HepG2 (cell line): ENCODE measurements around the gene UNC13D. TPM values are rescaled to one million over a fixed set of nuclear protein-coding genes. Genes with fewer than 3 reads are reported as not detected.

Experiments
- ATF5 ChIP-seq: sonication (generic); formaldehyde crosslinking; IDR thresholded peaks from 2 replicates; pipeline ENCODE4 v1.4.0; 2020; ENCODE audit warnings: mild to moderate bottlenecking, low read depth, missing genetic modification reagents
- ATF7-NPFF ChIP-seq: sonication (generic); formaldehyde crosslinking; IDR thresholded peaks from 2 replicates; pipeline ENCODE4 v1.8.1; 2023; ENCODE audit warnings: mild to moderate bottlenecking, low read depth, missing genetic modification reagents, moderate library complexity
- HIC2 ChIP-seq: sonication (generic); formaldehyde crosslinking; IDR thresholded peaks from 2 replicates; pipeline ENCODE4 v1.9.0; 2022; ENCODE audit warnings: low read depth, missing genetic modification reagents
- IKZF5 ChIP-seq: IDR thresholded peaks from 2 replicates; pipeline ENCODE4 v1.6.1; 2018; ENCODE audit warnings: missing genetic modification reagents, mild to moderate bottlenecking, missing compliant biosample characterization
- MIXL1 ChIP-seq: IDR thresholded peaks from 2 replicates; pipeline ENCODE4 v1.6.1; 2016
- PHF20 ChIP-seq: sonication (generic); formaldehyde crosslinking; IDR thresholded peaks from 2 replicates; pipeline ENCODE4 v1.5.0; 2020; ENCODE audit warnings: mild to moderate bottlenecking, missing genetic modification reagents
- POGZ ChIP-seq: sonication (generic); formaldehyde crosslinking; IDR thresholded peaks from 2 replicates; pipeline ENCODE4 v1.4.0; 2020; ENCODE audit warnings: mild to moderate bottlenecking, missing genetic modification reagents
- RBAK ChIP-seq: sonication (generic); formaldehyde crosslinking; IDR thresholded peaks from 2 replicates; pipeline ENCODE4 v1.5.1; 2020; ENCODE audit warnings: mild to moderate bottlenecking, missing genetic modification reagents
- TAF1 ChIP-seq: sonication (generic); formaldehyde crosslinking; IDR thresholded peaks from 2 replicates; pipeline ENCODE4 v1.4.0; 2020; ENCODE audit warnings: missing genetic modification reagents
- TFE3 ChIP-seq: IDR thresholded peaks from 2 replicates; pipeline ENCODE4 v1.6.1; 2016
- TSC22D2 ChIP-seq: sonication (generic); formaldehyde crosslinking; IDR thresholded peaks from 2 replicates; pipeline ENCODE4 v1.5.1; 2020; ENCODE audit warnings: missing genetic modification reagents, mild to moderate bottlenecking, borderline replicate concordance
- ZFP1 ChIP-seq: IDR thresholded peaks from 2 replicates; pipeline ENCODE4 v1.6.1; 2016
- ZMYM3 ChIP-seq: sonication (generic); formaldehyde crosslinking; IDR thresholded peaks from 2 replicates; pipeline ENCODE4 v1.5.1; 2020; ENCODE audit warnings: mild to moderate bottlenecking, missing genetic modification reagents
- ZNF136 ChIP-seq: sonication (generic); formaldehyde crosslinking; IDR thresholded peaks from 2 replicates; pipeline ENCODE4 v1.8.1; 2022; ENCODE audit warnings: low read depth, mild to moderate bottlenecking, moderate library complexity, missing genetic modification reagents
- ZNF772 ChIP-seq: sonication (generic); formaldehyde crosslinking; IDR thresholded peaks from 2 replicates; pipeline ENCODE4 v1.5.0; 2020; ENCODE audit warnings: mild to moderate bottlenecking, missing genetic modification reagents
- ZNF891 ChIP-seq: sonication (generic); formaldehyde crosslinking; IDR thresholded peaks from 2 replicates; pipeline ENCODE4 v1.5.0; 2020; ENCODE audit warnings: mild to moderate bottlenecking, missing genetic modification reagents
- polyA plus RNA-seq, 8 experiments: library from polyadenylated mRNA; depleted of rRNA in 3 of 8; stranded (reverse) in 7 of 8; unstranded in 1 of 8; fragments of >200 nt; fragmentation: Illumina TruSeq in 4 of 8; extraction: Trizol in 4 of 8; gene quantifications; 2 replicates each; pipeline versions ENCODE4 v1.2.1 to v1.2.3, GENCODE V29; 2011 to 2016; ENCODE audit warnings: low read depth in 4 of 8, missing spikeins in 1 of 8, mixed read lengths in 1 of 8; ENCODE audit not compliant: insufficient read depth in 1 of 8
- total RNA-seq, 5 experiments: library from RNA; depleted of rRNA; stranded (reverse); fragments of >200 nt; fragmentation: Illumina TruSeq; extraction: Trizol; gene quantifications; 2 replicates each; pipeline ENCODE4 v1.2.3, GENCODE V29; 2016; ENCODE audit warnings: low read depth in 1 of 5
- TF ChIP-seq, protein P1 (sequence below): sonication (generic); formaldehyde crosslinking; IDR thresholded peaks from 2 replicates; pipeline ENCODE4 v1.5.1; 2020; ENCODE audit warnings: mild to moderate bottlenecking, missing genetic modification reagents, moderate library complexity
- TF ChIP-seq, protein P2 (sequence below): fragments of 450-650 bp; IDR thresholded peaks from 2 replicates; pipeline ENCODE4 v1.6.1; 2016
- TF ChIP-seq, protein P3 (sequence below): sonication (generic); formaldehyde crosslinking; IDR thresholded peaks from 2 replicates; pipeline ENCODE4 v1.4.0; 2020; ENCODE audit warnings: mild to moderate bottlenecking, missing genetic modification reagents

UNC13D gene
- total and polyA plus RNA-seq, 2 of the 13 experiments (the other 11 are each of a cell fraction or from before 2014, with no cell fraction given) = 29.7 to 42.7 TPM

- TF ChIP-seq ATF5 (no peak), POGZ (CRISPR knock-in tag) (no peak), ZNF891 (CRISPR knock-in tag) (peak; percentile 91), IKZF5 (CRISPR knock-in tag) (peak; percentile 69; the same call in 1 of the 2 replicates), TSC22D2 (peak; percentile 79; the same call in 1 of the 2 replicates), HIC2 (CRISPR knock-in tag) (peak; percentile 82; the same call in 1 of the 2 replicates), TFE3 (0 out of 2 replicates have a peak, but pooled peaks have one; percentile 35), MIXL1 (no peak), ZNF772 (CRISPR knock-in tag) (peak; percentile 61; the same call in 1 of the 2 replicates), ZFP1 (0 out of 2 replicates have a peak, but pooled peaks have one; percentile 16), RBAK (CRISPR knock-in tag) (peak; percentile 61; the same call in 1 of the 2 replicates), TAF1 (CRISPR knock-in tag) (peak; percentile 45; the same call in 1 of the 2 replicates), ZMYM3 (CRISPR knock-in tag) (peak; percentile 84), PHF20 (CRISPR knock-in tag) (no peak), ATF7-NPFF (CRISPR knock-in tag) (no peak; the same call in 1 of the 2 replicates), ZNF136 (no peak)
- TF ChIP-seq, protein P1, sequence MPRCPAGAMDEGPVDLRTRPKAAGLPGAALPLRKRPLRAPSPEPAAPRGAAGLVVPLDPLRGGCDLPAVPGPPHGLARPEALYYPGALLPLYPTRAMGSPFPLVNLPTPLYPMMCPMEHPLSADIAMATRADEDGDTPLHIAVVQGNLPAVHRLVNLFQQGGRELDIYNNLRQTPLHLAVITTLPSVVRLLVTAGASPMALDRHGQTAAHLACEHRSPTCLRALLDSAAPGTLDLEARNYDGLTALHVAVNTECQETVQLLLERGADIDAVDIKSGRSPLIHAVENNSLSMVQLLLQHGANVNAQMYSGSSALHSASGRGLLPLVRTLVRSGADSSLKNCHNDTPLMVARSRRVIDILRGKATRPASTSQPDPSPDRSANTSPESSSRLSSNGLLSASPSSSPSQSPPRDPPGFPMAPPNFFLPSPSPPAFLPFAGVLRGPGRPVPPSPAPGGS (CRISPR knock-in tag) = peak; percentile 69
- TF ChIP-seq, protein P2, sequence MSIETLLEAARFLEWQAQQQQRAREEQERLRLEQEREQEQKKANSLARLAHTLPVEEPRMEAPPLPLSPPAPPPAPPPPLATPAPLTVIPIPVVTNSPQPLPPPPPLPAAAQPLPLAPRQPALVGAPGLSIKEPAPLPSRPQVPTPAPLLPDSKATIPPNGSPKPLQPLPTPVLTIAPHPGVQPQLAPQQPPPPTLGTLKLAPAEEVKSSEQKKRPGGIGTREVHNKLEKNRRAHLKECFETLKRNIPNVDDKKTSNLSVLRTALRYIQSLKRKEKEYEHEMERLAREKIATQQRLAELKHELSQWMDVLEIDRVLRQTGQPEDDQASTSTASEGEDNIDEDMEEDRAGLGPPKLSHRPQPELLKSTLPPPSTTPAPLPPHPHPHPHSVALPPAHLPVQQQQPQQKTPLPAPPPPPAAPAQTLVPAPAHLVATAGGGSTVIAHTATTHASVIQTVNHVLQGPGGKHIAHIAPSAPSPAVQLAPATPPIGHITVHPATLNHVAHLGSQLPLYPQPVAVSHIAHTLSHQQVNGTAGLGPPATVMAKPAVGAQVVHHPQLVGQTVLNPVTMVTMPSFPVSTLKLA = no peak
- TF ChIP-seq, protein P3, sequence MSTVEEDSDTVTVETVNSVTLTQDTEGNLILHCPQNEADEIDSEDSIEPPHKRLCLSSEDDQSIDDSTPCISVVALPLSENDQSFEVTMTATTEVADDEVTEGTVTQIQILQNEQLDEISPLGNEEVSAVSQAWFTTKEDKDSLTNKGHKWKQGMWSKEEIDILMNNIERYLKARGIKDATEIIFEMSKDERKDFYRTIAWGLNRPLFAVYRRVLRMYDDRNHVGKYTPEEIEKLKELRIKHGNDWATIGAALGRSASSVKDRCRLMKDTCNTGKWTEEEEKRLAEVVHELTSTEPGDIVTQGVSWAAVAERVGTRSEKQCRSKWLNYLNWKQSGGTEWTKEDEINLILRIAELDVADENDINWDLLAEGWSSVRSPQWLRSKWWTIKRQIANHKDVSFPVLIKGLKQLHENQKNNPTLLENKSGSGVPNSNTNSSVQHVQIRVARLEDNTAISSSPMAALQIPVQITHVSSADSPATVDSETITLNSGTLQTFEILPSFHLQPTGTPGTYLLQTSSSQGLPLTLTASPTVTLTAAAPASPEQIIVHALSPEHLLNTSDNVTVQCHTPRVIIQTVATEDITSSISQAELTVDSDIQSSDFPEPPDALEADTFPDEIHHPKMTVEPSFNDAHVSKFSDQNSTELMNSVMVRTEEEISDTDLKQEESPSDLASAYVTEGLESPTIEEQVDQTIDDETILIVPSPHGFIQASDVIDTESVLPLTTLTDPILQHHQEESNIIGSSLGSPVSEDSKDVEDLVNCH (CRISPR knock-in tag) = no peak
These were observed 981 bp upstream of the UNC13D start (continued) for GRCh38 chr17:75845058-75845711.
